Measurements from ENCODE around the gene RAB40C. TPM values are rescaled to one million over a fixed set of nuclear protein-coding genes. Genes with fewer than 3 reads are reported as not detected.

The RAB40C gene
- polyA plus RNA-seq, 2 of the 4 experiments (the other 2 are of a cell fraction), result 4.4 to 9.7 TPM

- TF ChIP-seq PBX3 (IDR thresholded peaks at IDR 0.05) (peak; percentile 42; the same call in 1 of the 2 replicates), FOSB (CRISPR knock-in tag; IDR thresholded peaks at IDR 0.05) (no peak), SMC3 (IDR thresholded peaks at IDR 0.05) (peak; percentile 78), E2F6 (IDR thresholded peaks at IDR 0.05; ENCODE audit: borderline replicate concordance, low read depth) (peak; percentile 83), ATOH8 (CRISPR knock-in tag; IDR thresholded peaks at IDR 0.05; ENCODE audit: low read depth) (no peak), RFX5 (IDR thresholded peaks at IDR 0.05) (no peak; the same call in 1 of the 2 replicates), USF2 (IDR thresholded peaks at IDR 0.05) (no peak), RARB (CRISPR knock-in tag; IDR thresholded peaks at IDR 0.05) (no peak), RAD21 (conservative IDR thresholded peaks at IDR 0.05 in 1 of 2, IDR thresholded peaks at IDR 0.05 in 1 of 2) (peak in 1 of 2 experiments; percentile 51; a peak in 4 of 5 replicates), FOSL2 (IDR thresholded peaks at IDR 0.05) (no peak), FOSL2 (CRISPR knock-in tag; IDR thresholded peaks at IDR 0.05) (no peak), ZC3H11A (IDR thresholded peaks at IDR 0.05) (no peak), ESRRA (IDR thresholded peaks at IDR 0.05; ENCODE audit: borderline replicate concordance, low read length) (no peak), ELK1 (IDR thresholded peaks at IDR 0.05; ENCODE audit: low read depth, low read length) (0 out of 2 replicates have a peak, but pooled peaks have one; percentile 34), NR3C1 (IDR thresholded peaks at IDR 0.05) (no peak), MYC (IDR thresholded peaks at IDR 0.05; ENCODE audit: borderline replicate concordance, low read length) (peak; percentile 58), CHD2 (IDR thresholded peaks at IDR 0.05; ENCODE audit: low read length, partially characterized antibody) (no peak), MAX (IDR thresholded peaks at IDR 0.05) (peak; percentile 85), POLR2A (IDR thresholded peaks at IDR 0.05; ENCODE audit: low read length) (peak; percentile 73), HES2 (IDR thresholded peaks at IDR 0.05) (no peak)
Measured at GRCh38 chr16:667780-668518, 78.1 kb downstream of the RAB40C start, which contains the start of gene RHOT2 (continued).

GRCh38 chr16:668519-669171, 78.8 kb downstream of the RAB40C start:
- POLR2A ChIA-PET, result no interaction called here
- DNase-seq (ENCODE audit: low read depth in 1 of 2, low spot score in 1 of 2), result no peak
- peak overlapping the region; percentile 97 for H3K4me2 ChIP-seq
- peaks cover 11% of the 10 kb centered on the region for H3K4me1 ChIP-seq
- WGBS (ENCODE audit: missing lambda C conversion rate), result 18% methylated on average over 14 of the region's 50 CpGs
- H3K27ac ChIP-seq, result peak overlapping the region; percentile 90 to 93
- H3K4me3 ChIP-seq, result peak overlapping the region; percentile 98
- TF ChIP-seq KDM1A (IDR thresholded peaks at IDR 0.05; ENCODE audit: low read depth) (no peak), KDM5A (IDR thresholded peaks at IDR 0.05) (0 out of 2 replicates have a peak, but pooled peaks have one; percentile 25), MAX (IDR thresholded peaks at IDR 0.05) (0 out of 2 replicates have a peak, but pooled peaks have one; percentile 17), RNF2 (IDR thresholded peaks at IDR 0.05; ENCODE audit: borderline replicate concordance, low read depth) (0 out of 2 replicates have a peak, but pooled peaks have one; percentile 2)
- CTCF ChIA-PET, result interaction anchor here (0.6 to 13.5 kb wide), 12 partner anchors 7 to 942 kb away, joined by 3 to 105 read pairs (median 12); partner anchors contain the start of genes RHBDL1, STUB1, WDR24 and WDR90
- H3K9me3 ChIP-seq, result no peaks in the 10 kb centered on the region
- peak; percentile 8 to 14; a peak in 3 of 6 replicates for ATAC-seq
- no peak for FAIRE-seq

Measured in A549 (cell line).